ENCODE measurements around the gene VEGFA. TPM values are rescaled to one million over a fixed set of nuclear protein-coding genes. Genes with fewer than 3 reads are reported as not detected.

Gene VEGFA
- 1,000 to 10,000 TPM in 1 of 4 donors, 100 to 1,000 TPM in 3; 510 to 1,437 (median 630) TPM for total RNA-seq

DNA sequence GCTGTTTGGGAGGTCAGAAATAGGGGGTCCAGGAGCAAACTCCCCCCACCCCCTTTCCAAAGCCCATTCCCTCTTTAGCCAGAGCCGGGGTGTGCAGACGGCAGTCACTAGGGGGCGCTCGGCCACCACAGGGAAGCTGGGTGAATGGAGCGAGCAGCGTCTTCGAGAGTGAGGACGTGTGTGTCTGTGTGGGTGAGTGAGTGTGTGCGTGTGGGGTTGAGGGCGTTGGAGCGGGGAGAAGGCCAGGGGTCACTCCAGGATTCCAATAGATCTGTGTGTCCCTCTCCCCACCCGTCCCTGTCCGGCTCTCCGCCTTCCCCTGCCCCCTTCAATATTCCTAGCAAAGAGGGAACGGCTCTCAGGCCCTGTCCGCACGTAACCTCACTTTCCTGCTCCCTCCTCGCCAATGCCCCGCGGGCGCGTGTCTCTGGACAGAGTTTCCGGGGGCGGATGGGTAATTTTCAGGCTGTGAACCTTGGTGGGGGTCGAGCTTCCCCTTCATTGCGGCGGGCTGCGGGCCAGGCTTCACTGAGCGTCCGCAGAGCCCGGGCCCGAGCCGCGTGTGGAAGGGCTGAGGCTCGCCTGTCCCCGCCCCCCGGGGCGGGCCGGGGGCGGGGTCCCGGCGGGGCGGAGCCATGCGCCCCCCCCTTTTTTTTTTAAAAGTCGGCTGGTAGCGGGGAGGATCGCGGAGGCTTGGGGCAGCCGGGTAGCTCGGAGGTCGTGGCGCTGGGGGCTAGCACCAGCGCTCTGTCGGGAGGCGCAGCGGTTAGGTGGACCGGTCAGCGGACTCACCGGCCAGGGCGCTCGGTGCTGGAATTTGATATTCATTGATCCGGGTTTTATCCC, at the start of gene VEGFA:
Gene VEGFA (plus strand): TSS at position 686 of the 846 bp plus-strand sequence.
- WGBS, 2 donors: 1% methylated on average over 27 to 32 of the region's 62 CpGs
- intact Hi-C loops (cut with DNase I): loop anchor here (2.0 to 5.0 kb wide), 4 partner anchors 102 to 311 kb away; no protein-coding TSS in a partner anchor
- peak within 1 kb of the TSS; percentile 93 to 98 (median 93) for H3K27ac ChIP-seq

DNA sequence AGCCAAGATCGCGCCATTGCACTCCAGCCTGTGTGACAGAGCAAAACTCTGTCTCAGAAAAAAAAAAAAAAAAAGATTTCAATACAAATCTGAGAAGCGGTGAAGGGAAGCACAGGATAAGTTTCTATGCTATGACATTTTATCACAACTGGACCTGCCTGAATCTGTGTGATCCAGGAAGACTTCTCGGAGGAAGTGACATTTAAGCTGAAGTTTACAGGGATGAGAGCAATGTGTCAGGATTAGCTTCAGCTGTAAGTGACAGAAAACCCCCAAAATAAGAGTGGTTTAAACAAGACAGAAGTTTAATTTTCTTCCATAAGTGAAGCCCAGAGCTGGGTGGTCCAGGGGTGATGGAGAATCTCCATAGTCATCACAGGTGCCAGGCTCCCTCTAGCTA, 49.0 kb upstream of the VEGFA start:
- WGBS, 2 donors: 82 to 83% methylated on average over 4 of the region's 4 CpGs

More for the DNA sequence above, at the start of gene VEGFA:
- Histone ChIP-seq H3K4me3 (replicated peaks in 1 of 3) (peak within 1 kb of the TSS; percentile 74 to 100 (median 83)), H3K4me1 (peaks cover 5 to 9% of the 10 kb centered on the region in 2 donors), H3K36me3 (peaks cover 6 to 23% of the 10 kb centered on the region in 2 donors), H3K9me3 (no peaks in the 10 kb centered on the region), H3K27me3 (no peaks in the 10 kb centered on the region)
- TF ChIP-seq, protein P1, sequence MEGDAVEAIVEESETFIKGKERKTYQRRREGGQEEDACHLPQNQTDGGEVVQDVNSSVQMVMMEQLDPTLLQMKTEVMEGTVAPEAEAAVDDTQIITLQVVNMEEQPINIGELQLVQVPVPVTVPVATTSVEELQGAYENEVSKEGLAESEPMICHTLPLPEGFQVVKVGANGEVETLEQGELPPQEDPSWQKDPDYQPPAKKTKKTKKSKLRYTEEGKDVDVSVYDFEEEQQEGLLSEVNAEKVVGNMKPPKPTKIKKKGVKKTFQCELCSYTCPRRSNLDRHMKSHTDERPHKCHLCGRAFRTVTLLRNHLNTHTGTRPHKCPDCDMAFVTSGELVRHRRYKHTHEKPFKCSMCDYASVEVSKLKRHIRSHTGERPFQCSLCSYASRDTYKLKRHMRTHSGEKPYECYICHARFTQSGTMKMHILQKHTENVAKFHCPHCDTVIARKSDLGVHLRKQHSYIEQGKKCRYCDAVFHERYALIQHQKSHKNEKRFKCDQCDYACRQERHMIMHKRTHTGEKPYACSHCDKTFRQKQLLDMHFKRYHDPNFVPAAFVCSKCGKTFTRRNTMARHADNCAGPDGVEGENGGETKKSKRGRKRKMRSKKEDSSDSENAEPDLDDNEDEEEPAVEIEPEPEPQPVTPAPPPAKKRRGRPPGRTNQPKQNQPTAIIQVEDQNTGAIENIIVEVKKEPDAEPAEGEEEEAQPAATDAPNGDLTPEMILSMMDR (IDR thresholded peaks at IDR 0.05): peak; percentile 87 to 99 (median 98)
- peak; percentile 92 to 96 for TF ChIP-seq POLR2A (IDR thresholded peaks at IDR 0.05)
- DNase-seq: peak; percentile 88 to 91

DNA sequence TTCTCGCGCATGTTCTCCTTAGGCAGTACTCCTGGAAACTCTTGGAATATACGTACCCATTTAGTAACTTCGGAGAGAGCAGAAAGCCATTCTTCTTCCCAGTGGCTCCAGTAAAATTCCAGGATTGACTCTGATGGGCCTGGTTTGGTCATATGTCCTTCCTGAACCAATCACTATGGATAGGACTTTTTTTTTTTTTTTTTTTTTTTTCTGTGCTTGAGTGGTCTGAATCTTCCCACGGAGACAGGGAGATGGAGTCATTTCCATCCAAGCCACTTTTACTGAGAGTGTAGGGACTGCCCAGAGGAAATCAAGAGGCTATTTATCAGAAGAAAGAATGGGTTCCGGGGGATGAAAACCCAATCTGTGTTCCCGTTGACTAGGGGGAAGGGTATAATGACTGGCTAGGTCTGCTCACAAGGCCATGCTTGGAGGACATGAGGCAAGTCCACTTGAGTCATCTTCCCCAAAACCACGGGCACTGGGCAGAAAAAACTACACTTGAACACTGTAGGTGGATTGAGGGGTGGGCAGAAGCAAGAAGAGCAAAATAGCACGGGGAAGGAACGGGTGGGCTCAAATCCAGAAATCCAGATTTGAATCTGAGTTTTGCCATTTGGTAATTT, 47.0 kb upstream of the VEGFA start:
- peaks cover 0 to 14% of the 10 kb centered on the region in 2 donors for H3K4me1 ChIP-seq
- no peaks in the 10 kb centered on the region for H3K9me3 ChIP-seq
- TF ChIP-seq POLR2A (IDR thresholded peaks at IDR 0.05): no peak
- TF ChIP-seq, protein P1 (IDR thresholded peaks at IDR 0.05): no peak
- 82 to 89% methylated on average over 10 of the region's 10 CpGs for WGBS, 2 donors
- no peaks in the 10 kb centered on the region for H3K27me3 ChIP-seq
- H3K27ac ChIP-seq: no peak overlapping the region
- no peaks in the 10 kb centered on the region for H3K36me3 ChIP-seq
- DNase-seq: no peak
- intact Hi-C loops (cut with DNase I): loop anchor here (10.0 kb wide), 1 partner anchor 58 kb away; no protein-coding TSS in a partner anchor
- no peak overlapping the region for H3K4me3 ChIP-seq (replicated peaks in 1 of 3)

More for the DNA sequence above, 49.0 kb upstream of the VEGFA start:
- TF ChIP-seq POLR2A (IDR thresholded peaks at IDR 0.05): no peak
- TF ChIP-seq, protein P1 (IDR thresholded peaks at IDR 0.05): no peak
- no peaks in the 10 kb centered on the region for H3K36me3 ChIP-seq
- H3K27me3 ChIP-seq: no peaks in the 10 kb centered on the region
- no peaks in the 10 kb centered on the region for H3K9me3 ChIP-seq
- intact Hi-C loops (cut with DNase I): loop anchor here (10.0 kb wide), 1 partner anchor 56 kb away; no protein-coding TSS in a partner anchor
- no peak for DNase-seq
- no peak overlapping the region for H3K4me3 ChIP-seq (replicated peaks in 1 of 3)
- no peak overlapping the region for H3K27ac ChIP-seq
- H3K4me1 ChIP-seq: peaks cover 0 to 25% of the 10 kb centered on the region in 2 donors

DNA sequence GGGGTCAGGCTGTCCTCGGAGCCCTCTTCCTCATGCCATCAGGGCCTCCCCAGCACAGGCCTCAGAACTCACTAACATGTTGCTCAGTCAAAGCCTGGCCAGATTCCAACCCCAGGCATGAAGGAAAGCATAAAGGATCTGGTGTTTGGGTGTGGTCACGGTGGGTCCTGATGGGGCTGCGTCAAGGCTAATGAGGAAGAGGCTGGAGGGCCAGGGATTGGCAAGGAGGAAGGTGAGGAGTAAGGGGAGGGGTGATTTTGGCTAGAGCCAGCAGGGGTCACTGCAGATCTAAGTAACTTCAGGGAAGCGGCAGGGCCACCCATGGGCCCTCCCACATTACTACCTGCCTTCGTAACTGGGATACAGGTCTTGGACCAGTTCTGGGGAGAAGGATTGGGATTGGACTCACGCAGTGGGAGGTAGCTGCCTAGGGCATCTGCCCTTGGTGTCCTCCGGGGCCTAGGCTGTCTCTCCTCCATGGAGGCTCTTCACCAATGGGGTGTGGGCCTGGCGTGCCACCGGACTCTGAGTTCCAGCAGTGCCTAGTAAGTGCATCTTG, 46.2 kb upstream of the VEGFA start:
- Histone ChIP-seq H3K4me3 (replicated peaks in 1 of 3) (no peak overlapping the region), H3K27ac (no peak overlapping the region), H3K9me3 (no peaks in the 10 kb centered on the region), H3K4me1 (peaks cover 0 to 9% of the 10 kb centered on the region in 2 donors), H3K36me3 (no peaks in the 10 kb centered on the region), H3K27me3 (no peaks in the 10 kb centered on the region)
- WGBS, 2 donors: 48% methylated on average over 9 of the region's 9 CpGs
- intact Hi-C loops (cut with DNase I): loop anchor here (10.0 kb wide), 1 partner anchor 59 kb away; no protein-coding TSS in a partner anchor
- no peak for TF ChIP-seq POLR2A (IDR thresholded peaks at IDR 0.05)
- TF ChIP-seq, protein P1 (IDR thresholded peaks at IDR 0.05): peak in 5 of 6 experiments; percentile 37 to 80 (median 66)
- DNase-seq: peak; percentile 81 to 83
